ENCODE results near the gene SYNDIG1. TPM values are rescaled to one million over a fixed set of nuclear protein-coding genes. Genes with fewer than 3 reads are reported as not detected.

The SYNDIG1 gene
- total RNA-seq, 2 experiments from 2014 or later = not detected

- intact Hi-C loops (cut with micrococcal nuclease; ENCODE audit: unreplicated experiment) = no loop called here
- Histone ChIP-seq H3K4me3 (ENCODE audit: low read depth, low read length, poor library complexity, severe bottlenecking) (no peak overlapping the region), H3K4me2 (ENCODE audit: low read length) (no peak overlapping the region), H2AFZ (ENCODE audit: low read length) (no peak overlapping the region), H3K36me3 (ENCODE audit: insufficient read depth, low read length) (no peaks in the 10 kb centered on the region), H3K79me2 (ENCODE audit: insufficient read depth, low read depth, low read length) (no peaks in the 10 kb centered on the region), H3K4me1 (ENCODE audit: insufficient read depth, low read length, poor library complexity, severe bottlenecking) (no peaks in the 10 kb centered on the region), H4K20me1 (ENCODE audit: insufficient read depth, low read length) (no peaks in the 10 kb centered on the region), H3K27ac (ENCODE audit: low read depth, low read length, poor library complexity, severe bottlenecking) (no peak overlapping the region), H3K9me3 (ENCODE audit: low read length) (no peaks in the 10 kb centered on the region), H3K9me2 (ENCODE audit: insufficient read depth, low read length) (no peaks in the 10 kb centered on the region)
- TF ChIP-seq EZH2phosphoT487 (IDR thresholded peaks at IDR 0.05; ENCODE audit: borderline replicate concordance, low read depth, low read length) (no peak), CTCF (conservative IDR thresholded peaks at IDR 0.05; ENCODE audit: low read length) (no peak)
- CTCF ChIA-PET (ENCODE audit: unreplicated experiment) = no interaction called here
- no TSS peak for BruUV-seq (replicated peaks)
- POLR2A ChIA-PET = no interaction called here
- DNase-seq (ENCODE audit: low spot score) = no peak
Observed at GRCh38 chr20:24627291-24627690, 157.9 kb downstream of the SYNDIG1 start.

GRCh38 chr20:24627926-24628325 is 158.5 kb downstream of the SYNDIG1 start:
- H3K4me3 ChIP-seq (ENCODE audit: low read depth, low read length, poor library complexity, severe bottlenecking) = no peak overlapping the region
- H3K9me2 ChIP-seq (ENCODE audit: insufficient read depth, low read length) = no peaks in the 10 kb centered on the region
- no peak for TF ChIP-seq EZH2phosphoT487 (IDR thresholded peaks at IDR 0.05; ENCODE audit: borderline replicate concordance, low read depth, low read length)
- TF ChIP-seq CTCF (conservative IDR thresholded peaks at IDR 0.05; ENCODE audit: low read length) = no peak
- no peaks in the 10 kb centered on the region for H3K36me3 ChIP-seq (ENCODE audit: insufficient read depth, low read length)
- no peaks in the 10 kb centered on the region for H3K9me3 ChIP-seq (ENCODE audit: low read length)
- POLR2A ChIA-PET = no interaction called here
- H3K4me1 ChIP-seq (ENCODE audit: insufficient read depth, low read length, poor library complexity, severe bottlenecking) = no peaks in the 10 kb centered on the region
- intact Hi-C loops (cut with micrococcal nuclease; ENCODE audit: unreplicated experiment) = no loop called here
- H3K79me2 ChIP-seq (ENCODE audit: insufficient read depth, low read depth, low read length) = no peaks in the 10 kb centered on the region
- BruUV-seq (replicated peaks) = no TSS peak
- CTCF ChIA-PET (ENCODE audit: unreplicated experiment) = no interaction called here
- no peaks in the 10 kb centered on the region for H4K20me1 ChIP-seq (ENCODE audit: insufficient read depth, low read length)
- no peak overlapping the region for H3K27ac ChIP-seq (ENCODE audit: low read depth, low read length, poor library complexity, severe bottlenecking)
- no peak overlapping the region for H2AFZ ChIP-seq (ENCODE audit: low read length)
- no peak overlapping the region for H3K4me2 ChIP-seq (ENCODE audit: low read length)
- DNase-seq (ENCODE audit: low spot score) = no peak

- no peak overlapping the region for H3K27ac ChIP-seq (ENCODE audit: low read depth, low read length, poor library complexity, severe bottlenecking)
- DNase-seq (ENCODE audit: low spot score) = no peak
- no TSS peak for BruUV-seq (replicated peaks)
- no peak overlapping the region for H3K4me2 ChIP-seq (ENCODE audit: low read length)
- H3K79me2 ChIP-seq (ENCODE audit: insufficient read depth, low read depth, low read length) = no peaks in the 10 kb centered on the region
- H3K4me3 ChIP-seq (ENCODE audit: low read depth, low read length, poor library complexity, severe bottlenecking) = no peak overlapping the region
- intact Hi-C loops (cut with micrococcal nuclease; ENCODE audit: unreplicated experiment) = no loop called here
- CTCF ChIA-PET (ENCODE audit: unreplicated experiment) = no interaction called here
- no peaks in the 10 kb centered on the region for H3K9me2 ChIP-seq (ENCODE audit: insufficient read depth, low read length)
- H3K36me3 ChIP-seq (ENCODE audit: insufficient read depth, low read length) = no peaks in the 10 kb centered on the region
- TF ChIP-seq CTCF (conservative IDR thresholded peaks at IDR 0.05; ENCODE audit: low read length) (no peak), EZH2phosphoT487 (IDR thresholded peaks at IDR 0.05; ENCODE audit: borderline replicate concordance, low read depth, low read length) (no peak)
- H2AFZ ChIP-seq (ENCODE audit: low read length) = no peak overlapping the region
- no peaks in the 10 kb centered on the region for H3K9me3 ChIP-seq (ENCODE audit: low read length)
- H4K20me1 ChIP-seq (ENCODE audit: insufficient read depth, low read length) = no peaks in the 10 kb centered on the region
- POLR2A ChIA-PET = no interaction called here
- H3K4me1 ChIP-seq (ENCODE audit: insufficient read depth, low read length, poor library complexity, severe bottlenecking) = no peaks in the 10 kb centered on the region
Observed at GRCh38 chr20:24628985-24629384, 159.6 kb downstream of the SYNDIG1 start.
